Measurements from ENCODE around the gene ZFYVE16. TPM values are rescaled to one million over a fixed set of nuclear protein-coding genes. Genes with fewer than 3 reads are reported as not detected.

ZFYVE16 gene
- total RNA-seq, 2 donors from 2014 or later: 22.3 to 26.5 TPM

GRCh38 chr5:80474929-80475328, 67.1 kb downstream of the ZFYVE16 start:
- Histone ChIP-seq H3K4me3 (no peak overlapping the region), H3K4me1 (no peaks in the 10 kb centered on the region), H3K27me3 (no peaks in the 10 kb centered on the region), H3K27ac (no peak overlapping the region), H3K36me3 (no peaks in the 10 kb centered on the region), H3K9ac (ENCODE audit: low read depth in 2 of 2, low read length in 2 of 2) (no peak overlapping the region), H3K9me3 (no peaks in the 10 kb centered on the region)
- no peak for DNase-seq
- intact Hi-C loops (cut with DNase I): no loop called here
- no peak for TF ChIP-seq CTCF (IDR thresholded peaks at IDR 0.05)

- no peaks in the 10 kb centered on the region for H3K27me3 ChIP-seq
- TF ChIP-seq CTCF (IDR thresholded peaks at IDR 0.05): no peak
- H3K36me3 ChIP-seq: no peaks in the 10 kb centered on the region
- H3K9me3 ChIP-seq: no peaks in the 10 kb centered on the region
- intact Hi-C loops (cut with DNase I): loop anchor here (5.0 kb wide), 2 partner anchors 178 to 193 kb away; no protein-coding TSS in a partner anchor
- DNase-seq: no peak
- no peak overlapping the region for H3K9ac ChIP-seq (ENCODE audit: low read depth in 2 of 2, low read length in 2 of 2)
- no peak overlapping the region for H3K4me3 ChIP-seq
- H3K4me1 ChIP-seq: no peaks in the 10 kb centered on the region
- H3K27ac ChIP-seq: no peak overlapping the region
Measured at GRCh38 chr5:80479713-80480112, 71.8 kb downstream of the ZFYVE16 start.

- Histone ChIP-seq H3K4me3 (no peak overlapping the region), H3K36me3 (no peaks in the 10 kb centered on the region), H3K9me3 (no peaks in the 10 kb centered on the region), H3K4me1 (no peaks in the 10 kb centered on the region), H3K9ac (ENCODE audit: low read depth in 2 of 2, low read length in 2 of 2) (no peak overlapping the region), H3K27me3 (no peaks in the 10 kb centered on the region), H3K27ac (no peak overlapping the region)
- no peak for TF ChIP-seq CTCF (IDR thresholded peaks at IDR 0.05)
- DNase-seq: no peak
- intact Hi-C loops (cut with DNase I): loop anchor here (5.0 kb wide), 2 partner anchors 177 to 192 kb away; no protein-coding TSS in a partner anchor
Measured at GRCh38 chr5:80480354-80480753, 72.5 kb downstream of the ZFYVE16 start.

- Histone ChIP-seq H3K27ac (no peak overlapping the region), H3K36me3 (no peaks in the 10 kb centered on the region), H3K4me3 (no peak overlapping the region), H3K4me1 (no peaks in the 10 kb centered on the region), H3K9ac (ENCODE audit: low read depth in 2 of 2, low read length in 2 of 2) (no peak overlapping the region), H3K9me3 (no peaks in the 10 kb centered on the region), H3K27me3 (no peaks in the 10 kb centered on the region)
- peak; percentile 60 for DNase-seq
- TF ChIP-seq CTCF (IDR thresholded peaks at IDR 0.05): peak; percentile 68
- intact Hi-C loops (cut with DNase I): loop anchor here (5.0 kb wide), 2 partner anchors 176 to 191 kb away; no protein-coding TSS in a partner anchor
Measured at GRCh38 chr5:80481019-80481893, 73.4 kb downstream of the ZFYVE16 start.

GRCh38 chr5:80482578-80482977, 74.7 kb downstream of the ZFYVE16 start:
- Histone ChIP-seq H3K36me3 (no peaks in the 10 kb centered on the region), H3K4me3 (no peak overlapping the region), H3K9ac (ENCODE audit: low read depth in 2 of 2, low read length in 2 of 2) (no peak overlapping the region), H3K9me3 (no peaks in the 10 kb centered on the region), H3K27me3 (no peaks in the 10 kb centered on the region), H3K4me1 (no peaks in the 10 kb centered on the region), H3K27ac (no peak overlapping the region)
- TF ChIP-seq CTCF (IDR thresholded peaks at IDR 0.05): no peak
- no peak for DNase-seq
- intact Hi-C loops (cut with DNase I): loop anchor here (5.0 kb wide), 2 partner anchors 175 to 190 kb away; no protein-coding TSS in a partner anchor
